K562 (cell line): Measurements from ENCODE around the gene OR2B2. TPM values are rescaled to one million over a fixed set of nuclear protein-coding genes. Genes with fewer than 3 reads are reported as not detected.

Source experiments
- ASH1L ChIP-seq: fragments of 450-650 bp; IDR thresholded peaks from 2 replicates; pipeline ENCODE4 v1.6.1; 2018; ENCODE audit warnings: borderline replicate concordance, mild to moderate bottlenecking, low read depth; ENCODE audit not compliant: partially characterized antibody
- DACH1 ChIP-seq: fragments of 450-650 bp; IDR thresholded peaks from 2 replicates; pipeline ENCODE4 v1.6.1; 2018; ENCODE audit not compliant: partially characterized antibody
- KAT7 ChIP-seq: sonication (generic); formaldehyde crosslinking; IDR thresholded peaks from 2 replicates; pipeline ENCODE4 v1.8.0; 2022; ENCODE audit warnings: missing genetic modification reagents, mild to moderate bottlenecking, borderline replicate concordance
- KAT8 ChIP-seq: fragments of 450-650 bp; IDR thresholded peaks from 2 replicates; pipeline ENCODE4 v1.6.1; 2016; ENCODE audit warnings: low read depth, mild to moderate bottlenecking
- SIRT6 ChIP-seq: IDR thresholded peaks from one replicate; pipeline ENCODE4 v1.6.1; 2012; ENCODE audit warnings: low read depth, mild to moderate bottlenecking, control low read depth, inconsistent platforms, low read length, moderate library complexity
- SPI1 ChIP-seq: IDR thresholded peaks from 2 replicates; pipeline ENCODE4 v1.6.1; 2011; ENCODE audit warnings: low read depth, low read length, control low read depth, borderline replicate concordance
- TCF7L2 ChIP-seq: fragments of 150-350 bp; IDR thresholded peaks from 2 replicates; pipeline ENCODE4 v1.6.1; 2016; ENCODE audit warnings: low read depth, mild to moderate bottlenecking, low read length, moderate library complexity
- TEAD2 ChIP-seq: fragments of 450-650 bp; IDR thresholded peaks from 2 replicates; pipeline ENCODE4 v1.6.1; 2016; ENCODE audit warnings: missing genetic modification characterization, control low read depth, missing compliant biosample characterization
- ZNF24 ChIP-seq: fragments of 450-650 bp; IDR thresholded peaks from 2 replicates; pipeline ENCODE4 v1.6.1; 2016
- polyA plus RNA-seq, 8 experiments: library from polyadenylated mRNA; depleted of rRNA in 4 of 8; stranded (reverse) in 5 of 8; unstranded in 3 of 8; fragments of >200 nt; fragmentation: Nextera tagmentation in 2 of 8; fragmentation: Illumina TruSeq in 1 of 8; extraction: Ambion mirVana in 2 of 8; extraction: Trizol in 1 of 8; gene quantifications; 2 replicates each; pipeline versions ENCODE4 v1.2.1 to v1.2.3, GENCODE V29; 2011 to 2014; ENCODE audit warnings: inconsistent platforms in 1 of 8, missing spikeins in 1 of 8
- total RNA-seq, 7 experiments: library from RNA; depleted of rRNA in 6 of 7; stranded (reverse); fragments of >200 nt in 6 of 7; fragmentation: Illumina TruSeq in 2 of 7; extraction: Trizol in 2 of 7; gene quantifications; 2 replicates each; pipeline versions ENCODE4 v1.2.1 to v1.2.3, GENCODE V29; 2011 to 2021; ENCODE audit warnings: low replicate concordance in 1 of 7
- TF ChIP-seq, protein P1 (sequence below): fragments of 450-650 bp; formaldehyde crosslinking; IDR thresholded peaks from 2 replicates; pipeline ENCODE4 v1.4.0; 2022; ENCODE audit warnings: missing genetic modification characterization
- TF ChIP-seq, protein P2 (sequence below): conservative IDR thresholded peaks from 2 replicates; pipeline ENCODE4 v1.6.1; 2011; ENCODE audit warnings: low read depth, mild to moderate bottlenecking, low read length; ENCODE audit not compliant: control insufficient read depth
- TF ChIP-seq, protein P3 (sequence below), 2 experiments: IDR thresholded peaks; 2 replicates each; pipeline ENCODE4 v1.6.1; 2011; ENCODE audit warnings: borderline replicate concordance in 1 of 2, control low read depth in 1 of 2, low read depth in 1 of 2, low read length in 1 of 2, mild to moderate bottlenecking in 1 of 2, mixed read lengths in 1 of 2, moderate library complexity in 1 of 2; ENCODE audit not compliant: insufficient read depth in 1 of 2, insufficient read length in 1 of 2, poor library complexity in 1 of 2, severe bottlenecking in 1 of 2; ENCODE audit errors: extremely low read depth in 1 of 2
- TF ChIP-seq, protein P4 (sequence below), 2 experiments: fragments of 450-650 bp in 1 of 2; sonication (generic) in 1 of 2; formaldehyde crosslinking in 1 of 2; IDR thresholded peaks; 2 replicates each; pipeline versions ENCODE4 v1.7.1 to v1.9.0; 2016 to 2022; ENCODE audit warnings: inconsistent platforms in 1 of 2, mild to moderate bottlenecking in 1 of 2, missing genetic modification reagents in 1 of 2

OR2B2 gene
- total and polyA plus RNA-seq, 9 of the 15 experiments (the other 6 are each of a cell fraction or from before 2014, with no cell fraction given): 0.24 TPM; not detected in 8

DNA sequence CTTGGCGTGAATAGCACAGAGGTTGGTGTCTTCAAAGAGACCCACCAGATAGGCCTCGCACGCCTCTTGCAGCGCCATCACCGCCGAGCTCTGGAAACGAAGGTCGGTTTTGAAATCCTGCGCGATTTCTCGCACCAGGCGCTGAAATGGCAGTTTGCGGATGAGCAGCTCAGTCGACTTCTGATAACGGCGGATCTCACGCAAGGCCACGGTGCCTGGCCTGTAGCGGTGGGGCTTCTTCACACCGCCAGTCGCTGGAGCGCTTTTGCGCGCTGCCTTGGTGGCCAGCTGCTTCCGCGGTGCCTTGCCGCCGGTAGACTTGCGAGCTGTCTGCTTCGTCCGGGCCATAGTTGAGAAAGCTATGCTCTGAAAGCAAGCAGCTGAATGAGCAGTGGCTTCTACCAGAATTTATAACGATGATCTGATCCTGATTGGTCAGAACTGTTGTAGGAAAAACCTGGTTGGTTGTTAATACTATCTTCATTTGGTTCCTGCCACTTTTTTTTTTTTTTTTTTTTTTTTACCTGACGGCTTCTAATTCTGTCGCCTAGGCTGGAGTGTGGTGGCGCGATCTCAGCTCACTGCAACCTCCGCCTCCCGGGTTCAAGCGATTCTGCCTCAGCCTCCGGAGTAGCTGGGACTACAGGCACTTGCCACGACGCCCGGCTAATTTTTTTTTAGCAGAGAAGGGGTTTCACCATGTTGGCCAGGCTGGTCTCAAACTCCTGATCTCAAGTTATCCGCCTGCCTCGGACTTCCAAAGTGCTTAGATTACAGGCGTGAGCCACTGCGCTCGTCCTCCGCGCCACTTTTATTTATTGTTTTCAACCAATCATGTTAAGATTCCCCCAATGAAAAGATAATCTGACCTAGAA lies 21.5 kb downstream of the OR2B2 start (continued):
- TF ChIP-seq, protein P1, sequence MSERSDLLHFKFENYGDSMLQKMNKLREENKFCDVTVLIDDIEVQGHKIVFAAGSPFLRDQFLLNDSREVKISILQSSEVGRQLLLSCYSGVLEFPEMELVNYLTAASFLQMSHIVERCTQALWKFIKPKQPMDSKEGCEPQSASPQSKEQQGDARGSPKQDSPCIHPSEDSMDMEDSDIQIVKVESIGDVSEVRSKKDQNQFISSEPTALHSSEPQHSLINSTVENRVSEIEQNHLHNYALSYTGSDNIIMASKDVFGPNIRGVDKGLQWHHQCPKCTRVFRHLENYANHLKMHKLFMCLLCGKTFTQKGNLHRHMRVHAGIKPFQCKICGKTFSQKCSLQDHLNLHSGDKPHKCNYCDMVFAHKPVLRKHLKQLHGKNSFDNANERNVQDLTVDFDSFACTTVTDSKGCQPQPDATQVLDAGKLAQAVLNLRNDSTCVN: no peak
- TF ChIP-seq, protein P2, sequence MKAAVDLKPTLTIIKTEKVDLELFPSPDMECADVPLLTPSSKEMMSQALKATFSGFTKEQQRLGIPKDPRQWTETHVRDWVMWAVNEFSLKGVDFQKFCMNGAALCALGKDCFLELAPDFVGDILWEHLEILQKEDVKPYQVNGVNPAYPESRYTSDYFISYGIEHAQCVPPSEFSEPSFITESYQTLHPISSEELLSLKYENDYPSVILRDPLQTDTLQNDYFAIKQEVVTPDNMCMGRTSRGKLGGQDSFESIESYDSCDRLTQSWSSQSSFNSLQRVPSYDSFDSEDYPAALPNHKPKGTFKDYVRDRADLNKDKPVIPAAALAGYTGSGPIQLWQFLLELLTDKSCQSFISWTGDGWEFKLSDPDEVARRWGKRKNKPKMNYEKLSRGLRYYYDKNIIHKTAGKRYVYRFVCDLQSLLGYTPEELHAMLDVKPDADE: no peak
- TF ChIP-seq SPI1 (no peak), ZNF24 (peak; percentile 69), KAT7 (CRISPR knock-in tag) (peak; percentile 88; the same call in 1 of the 2 replicates), ASH1L (peak; percentile 74), TEAD2 (tag) (no peak), KAT8 (no peak), TCF7L2 (0 out of 2 replicates have a peak, but pooled peaks have one; percentile 9), DACH1 (peak; percentile 29), SIRT6 (no peak)
- TF ChIP-seq, protein P3, sequence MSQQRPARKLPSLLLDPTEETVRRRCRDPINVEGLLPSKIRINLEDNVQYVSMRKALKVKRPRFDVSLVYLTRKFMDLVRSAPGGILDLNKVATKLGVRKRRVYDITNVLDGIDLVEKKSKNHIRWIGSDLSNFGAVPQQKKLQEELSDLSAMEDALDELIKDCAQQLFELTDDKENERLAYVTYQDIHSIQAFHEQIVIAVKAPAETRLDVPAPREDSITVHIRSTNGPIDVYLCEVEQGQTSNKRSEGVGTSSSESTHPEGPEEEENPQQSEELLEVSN (IDR thresholded peaks at IDR 0.05; ENCODE audit: borderline replicate concordance in 1 of 2, extremely low read depth in 1 of 2, insufficient read depth in 1 of 2, insufficient read length in 1 of 2, low read depth in 1 of 2, low read length in 1 of 2, poor library complexity in 1 of 2, severe bottlenecking in 1 of 2): peak; percentile 56 to 82
- TF ChIP-seq, protein P4, sequence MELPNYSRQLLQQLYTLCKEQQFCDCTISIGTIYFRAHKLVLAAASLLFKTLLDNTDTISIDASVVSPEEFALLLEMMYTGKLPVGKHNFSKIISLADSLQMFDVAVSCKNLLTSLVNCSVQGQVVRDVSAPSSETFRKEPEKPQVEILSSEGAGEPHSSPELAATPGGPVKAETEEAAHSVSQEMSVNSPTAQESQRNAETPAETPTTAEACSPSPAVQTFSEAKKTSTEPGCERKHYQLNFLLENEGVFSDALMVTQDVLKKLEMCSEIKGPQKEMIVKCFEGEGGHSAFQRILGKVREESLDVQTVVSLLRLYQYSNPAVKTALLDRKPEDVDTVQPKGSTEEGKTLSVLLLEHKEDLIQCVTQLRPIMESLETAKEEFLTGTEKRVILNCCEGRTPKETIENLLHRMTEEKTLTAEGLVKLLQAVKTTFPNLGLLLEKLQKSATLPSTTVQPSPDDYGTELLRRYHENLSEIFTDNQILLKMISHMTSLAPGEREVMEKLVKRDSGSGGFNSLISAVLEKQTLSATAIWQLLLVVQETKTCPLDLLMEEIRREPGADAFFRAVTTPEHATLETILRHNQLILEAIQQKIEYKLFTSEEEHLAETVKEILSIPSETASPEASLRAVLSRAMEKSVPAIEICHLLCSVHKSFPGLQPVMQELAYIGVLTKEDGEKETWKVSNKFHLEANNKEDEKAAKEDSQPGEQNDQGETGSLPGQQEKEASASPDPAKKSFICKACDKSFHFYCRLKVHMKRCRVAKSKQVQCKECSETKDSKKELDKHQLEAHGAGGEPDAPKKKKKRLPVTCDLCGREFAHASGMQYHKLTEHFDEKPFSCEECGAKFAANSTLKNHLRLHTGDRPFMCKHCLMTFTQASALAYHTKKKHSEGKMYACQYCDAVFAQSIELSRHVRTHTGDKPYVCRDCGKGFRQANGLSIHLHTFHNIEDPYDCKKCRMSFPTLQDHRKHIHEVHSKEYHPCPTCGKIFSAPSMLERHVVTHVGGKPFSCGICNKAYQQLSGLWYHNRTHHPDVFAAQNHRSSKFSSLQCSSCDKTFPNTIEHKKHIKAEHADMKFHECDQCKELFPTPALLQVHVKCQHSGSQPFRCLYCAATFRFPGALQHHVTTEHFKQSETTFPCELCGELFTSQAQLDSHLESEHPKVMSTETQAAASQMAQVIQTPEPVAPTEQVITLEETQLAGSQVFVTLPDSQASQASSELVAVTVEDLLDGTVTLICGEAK (IDR thresholded peaks at IDR 0.05): no peak
- TF ChIP-seq, protein P4 (CRISPR knock-in tag; IDR thresholded peaks at IDR 0.05): 0 out of 2 replicates have a peak, but pooled peaks have one; percentile 20
